T1000 (cell line): ENCODE results near the gene NCKAP5.

ENCODE experiments used
- DNase-seq: peaks from one replicate; lab custom pipeline; 2025; ENCODE audit warnings: mixed read lengths; lab: John Stamatoyannopoulos, UW

Gene NCKAP5

GRCh38 chr2:133146893-133147292 lies 421.4 kb downstream of the NCKAP5 start:
- no peak for DNase-seq

GRCh38 chr2:133143645-133144044 lies 424.6 kb downstream of the NCKAP5 start:
- DNase-seq = no peak

GRCh38 chr2:133142087-133142486 lies 426.2 kb downstream of the NCKAP5 start:
- no peak for DNase-seq

GRCh38 chr2:133140620-133141019 lies 427.6 kb downstream of the NCKAP5 start:
- no peak for DNase-seq

GRCh38 chr2:133139847-133140533 lies 428.3 kb downstream of the NCKAP5 start:
- DNase-seq = no peak

GRCh38 chr2:133138693-133139092 lies 429.6 kb downstream of the NCKAP5 start:
- no peak for DNase-seq

GRCh38 chr2:133135035-133135654 lies 433.1 kb downstream of the NCKAP5 start:
- no peak for DNase-seq

- DNase-seq = no peak
Measured at GRCh38 chr2:133130548-133131246, 437.6 kb downstream of the NCKAP5 start.

- no peak for DNase-seq
Measured at GRCh38 chr2:133124446-133124845, 443.8 kb downstream of the NCKAP5 start.

- DNase-seq = no peak
Measured at GRCh38 chr2:133123904-133124303, 444.4 kb downstream of the NCKAP5 start.

GRCh38 chr2:133123393-133123792 lies 444.9 kb downstream of the NCKAP5 start:
- DNase-seq = no peak

GRCh38 chr2:133122529-133122928 lies 445.7 kb downstream of the NCKAP5 start:
- no peak for DNase-seq

GRCh38 chr2:133120310-133120709 lies 448.0 kb downstream of the NCKAP5 start:
- DNase-seq = no peak

- no peak for DNase-seq
Measured at GRCh38 chr2:133110201-133110600, 458.1 kb downstream of the NCKAP5 start.

GRCh38 chr2:133109772-133110171 lies 458.5 kb downstream of the NCKAP5 start:
- DNase-seq = no peak

- DNase-seq = no peak
Measured at GRCh38 chr2:133107058-133107815, 461.0 kb downstream of the NCKAP5 start.

- no peak for DNase-seq
Measured at GRCh38 chr2:133104871-133105270, 463.4 kb downstream of the NCKAP5 start.

GRCh38 chr2:133098787-133099186 lies 469.5 kb downstream of the NCKAP5 start:
- no peak for DNase-seq

GRCh38 chr2:133097666-133098065 lies 470.6 kb downstream of the NCKAP5 start:
- no peak for DNase-seq

- DNase-seq = no peak
Measured at GRCh38 chr2:133092571-133092970, 475.7 kb downstream of the NCKAP5 start.

GRCh38 chr2:133090358-133090757 lies 477.9 kb downstream of the NCKAP5 start:
- no peak for DNase-seq

GRCh38 chr2:133086176-133086575 lies 482.1 kb downstream of the NCKAP5 start:
- no peak for DNase-seq
